ENCODE results near the gene TSEN34. TPM values are rescaled to one million over a fixed set of nuclear protein-coding genes. Genes with fewer than 3 reads are reported as not detected.

The TSEN34 gene
- total RNA-seq, 2 experiments from 2014 or later: 8.4 to 8.6 TPM

- Mint-ChIP-seq H3K36me3 (ENCODE audit: low read depth) (no peaks in the 10 kb centered on the region), H3K4me1 (ENCODE audit: low read depth) (no peaks in the 10 kb centered on the region), H3K27me3 (no peaks in the 10 kb centered on the region), H3K9me3 (no peaks in the 10 kb centered on the region), H3K27ac (no peak within 1 kb of the TSS), H3K4me3 (no peak within 1 kb of the TSS)
- Histone ChIP-seq H3K9me3 (ENCODE audit: control insufficient read depth in 1 of 2, insufficient read depth in 1 of 2, low read length in 2 of 2) (no peaks in the 10 kb centered on the region), H3K4me3 (ENCODE audit: low read length) (no peak within 1 kb of the TSS), H3K36me3 (ENCODE audit: insufficient read depth, low read length) (peaks cover 3% of the 10 kb centered on the region), H3K4me1 (ENCODE audit: insufficient read depth, low read length) (peaks cover 19% of the 10 kb centered on the region), H3K27ac (ENCODE audit: low read depth in 1 of 2, low read length in 2 of 2) (no peak within 1 kb of the TSS), H3K27me3 (ENCODE audit: control insufficient read depth in 1 of 2, insufficient read depth in 2 of 2, low read length in 2 of 2) (no peaks in the 10 kb centered on the region)
- ChIA-PET POLR2A (interaction anchor here (0.6 to 2.3 kb wide), 3 partner anchors 18 to 36 kb away, joined by 3 to 8 read pairs (median 3); partner anchors contain the start of genes CNOT3 and TSEN34), CTCF (interaction anchor here (1.1 kb wide), 1 partner anchor 14 kb away, joined by 4 read pairs; no protein-coding TSS in a partner anchor)
- ATAC-seq (ENCODE audit: poor library complexity) (no peak), DNase-seq (peak in 2 of 14 experiments; percentile 25 to 46)
- intact Hi-C loops (cut with DNase I, micrococcal nuclease): no loop called here
- TF ChIP-seq, protein P1, sequence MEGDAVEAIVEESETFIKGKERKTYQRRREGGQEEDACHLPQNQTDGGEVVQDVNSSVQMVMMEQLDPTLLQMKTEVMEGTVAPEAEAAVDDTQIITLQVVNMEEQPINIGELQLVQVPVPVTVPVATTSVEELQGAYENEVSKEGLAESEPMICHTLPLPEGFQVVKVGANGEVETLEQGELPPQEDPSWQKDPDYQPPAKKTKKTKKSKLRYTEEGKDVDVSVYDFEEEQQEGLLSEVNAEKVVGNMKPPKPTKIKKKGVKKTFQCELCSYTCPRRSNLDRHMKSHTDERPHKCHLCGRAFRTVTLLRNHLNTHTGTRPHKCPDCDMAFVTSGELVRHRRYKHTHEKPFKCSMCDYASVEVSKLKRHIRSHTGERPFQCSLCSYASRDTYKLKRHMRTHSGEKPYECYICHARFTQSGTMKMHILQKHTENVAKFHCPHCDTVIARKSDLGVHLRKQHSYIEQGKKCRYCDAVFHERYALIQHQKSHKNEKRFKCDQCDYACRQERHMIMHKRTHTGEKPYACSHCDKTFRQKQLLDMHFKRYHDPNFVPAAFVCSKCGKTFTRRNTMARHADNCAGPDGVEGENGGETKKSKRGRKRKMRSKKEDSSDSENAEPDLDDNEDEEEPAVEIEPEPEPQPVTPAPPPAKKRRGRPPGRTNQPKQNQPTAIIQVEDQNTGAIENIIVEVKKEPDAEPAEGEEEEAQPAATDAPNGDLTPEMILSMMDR (IDR thresholded peaks at IDR 0.05): no peak
Observed at GRCh38 chr19:54172471-54173358, 18.4 kb upstream of the TSEN34 start, which contains the start of gene TMC4. Gene TMC4, minus strand, starts transcription at chr19:54173160. Its CDS starts 43 bp downstream, at chr19:54173117.

DNA sequence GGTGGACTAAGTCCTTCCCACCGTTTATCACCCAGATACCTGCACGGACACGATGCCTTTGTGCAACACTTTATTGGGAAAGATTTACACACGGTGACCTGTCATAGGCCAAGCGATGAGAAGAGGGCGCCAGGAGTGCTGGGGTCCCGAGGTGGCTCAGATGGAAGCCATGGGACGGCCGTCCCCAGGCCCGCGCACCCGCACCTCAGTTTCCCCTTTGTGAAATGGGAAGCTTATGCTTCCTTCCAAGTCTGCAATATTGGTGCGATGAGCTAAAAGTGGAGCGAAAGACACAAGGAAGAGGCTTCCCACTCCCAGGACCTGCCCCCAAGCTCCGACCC is 17.8 kb upstream of the TSEN34 start:
- no peaks in the 10 kb centered on the region for H3K9me3 Mint-ChIP-seq
- no peaks in the 10 kb centered on the region for H3K27me3 Mint-ChIP-seq
- ChIA-PET CTCF (interaction anchor here (1.1 kb wide), 1 partner anchor 13 kb away, joined by 4 read pairs; no protein-coding TSS in a partner anchor), POLR2A (interaction anchor here (0.6 to 2.3 kb wide), 3 partner anchors 18 to 36 kb away, joined by 3 to 8 read pairs (median 3); partner anchors contain the start of genes CNOT3 and TSEN34)
- no peak overlapping the region for H3K27ac Mint-ChIP-seq
- TF ChIP-seq, protein P1 (IDR thresholded peaks at IDR 0.05): no peak
- H3K27me3 ChIP-seq (ENCODE audit: control insufficient read depth in 1 of 2, insufficient read depth in 2 of 2, low read length in 2 of 2): no peaks in the 10 kb centered on the region
- DNase-seq (no peak), ATAC-seq (ENCODE audit: poor library complexity) (no peak)
- peaks cover 3% of the 10 kb centered on the region for H3K36me3 Mint-ChIP-seq (ENCODE audit: low read depth)
- no peak overlapping the region for H3K27ac ChIP-seq (ENCODE audit: low read depth in 1 of 2, low read length in 2 of 2)
- H3K4me3 Mint-ChIP-seq: no peak overlapping the region
- H3K36me3 ChIP-seq (ENCODE audit: insufficient read depth, low read length): peaks cover 3% of the 10 kb centered on the region
- H3K4me3 ChIP-seq (ENCODE audit: low read length): no peak overlapping the region
- no peaks in the 10 kb centered on the region for H3K9me3 ChIP-seq (ENCODE audit: control insufficient read depth in 1 of 2, insufficient read depth in 1 of 2, low read length in 2 of 2)
- H3K4me1 ChIP-seq (ENCODE audit: insufficient read depth, low read length): peaks cover 16% of the 10 kb centered on the region
- no peaks in the 10 kb centered on the region for H3K4me1 Mint-ChIP-seq (ENCODE audit: low read depth)
- intact Hi-C loops (cut with DNase I, micrococcal nuclease): no loop called here

DNA sequence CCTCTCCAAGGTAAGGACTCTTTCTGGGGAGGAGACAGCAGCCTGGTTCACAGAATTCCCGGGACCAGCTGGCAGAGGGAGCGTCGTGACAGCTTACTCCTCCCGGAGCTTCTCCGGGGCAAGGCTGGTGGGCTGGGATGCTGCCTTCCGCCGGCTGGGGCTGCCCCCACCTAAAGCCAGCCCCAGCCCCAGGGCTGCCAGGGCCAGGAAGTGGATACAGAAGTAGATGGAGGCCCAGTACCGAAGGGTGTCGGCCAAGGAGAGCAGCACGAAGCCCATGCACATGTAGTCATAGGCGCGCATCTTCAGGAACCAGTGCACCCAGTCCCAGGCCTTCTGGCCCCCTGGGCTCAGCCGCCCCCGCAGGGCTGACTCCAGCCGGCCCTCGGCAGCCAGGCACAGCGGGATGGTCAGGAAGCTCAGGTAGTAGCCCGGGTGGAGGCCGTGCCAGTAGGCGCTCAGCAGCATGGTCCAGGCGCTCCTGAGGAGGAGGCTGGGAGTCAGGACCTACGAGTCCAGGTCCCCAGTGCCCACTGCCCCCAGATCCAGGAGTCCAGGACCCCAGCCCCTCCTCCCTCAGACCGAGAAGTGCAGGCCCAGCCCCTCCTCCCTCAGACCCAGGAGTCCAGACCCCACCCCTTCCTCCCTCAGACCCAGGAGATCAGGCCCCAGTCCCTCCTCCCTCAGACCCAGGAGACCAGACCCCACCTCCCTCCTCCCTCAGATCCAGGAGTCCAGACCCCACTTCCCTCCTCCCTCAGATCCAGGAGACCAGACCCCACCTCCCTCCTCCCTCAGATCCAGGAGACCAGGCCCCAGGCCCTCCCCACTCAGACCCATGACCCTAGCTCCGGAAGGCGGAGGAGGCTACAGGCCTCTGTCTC is 16.9 kb upstream of the TSEN34 start:
- DNase-seq: peak in 1 of 14 experiments; percentile 22

More for the DNA sequence above, 16.9 kb upstream of the TSEN34 start:
- Mint-ChIP-seq H3K9me3 (no peaks in the 10 kb centered on the region), H3K4me1 (ENCODE audit: low read depth) (no peaks in the 10 kb centered on the region), H3K36me3 (ENCODE audit: low read depth) (peaks cover 10% of the 10 kb centered on the region), H3K27me3 (no peaks in the 10 kb centered on the region), H3K27ac (no peak overlapping the region), H3K4me3 (no peak overlapping the region)
- Histone ChIP-seq H3K9me3 (ENCODE audit: control insufficient read depth in 1 of 2, insufficient read depth in 1 of 2, low read length in 2 of 2) (no peaks in the 10 kb centered on the region), H3K27me3 (ENCODE audit: control insufficient read depth in 1 of 2, insufficient read depth in 2 of 2, low read length in 2 of 2) (no peaks in the 10 kb centered on the region), H3K4me1 (ENCODE audit: insufficient read depth, low read length) (peaks cover 12% of the 10 kb centered on the region), H3K27ac (ENCODE audit: low read depth in 1 of 2, low read length in 2 of 2) (no peak overlapping the region), H3K36me3 (ENCODE audit: insufficient read depth, low read length) (peaks cover 3% of the 10 kb centered on the region), H3K4me3 (ENCODE audit: low read length) (no peak overlapping the region)
- CTCF ChIA-PET: interaction anchor here (1.1 kb wide), 1 partner anchor 12 kb away, joined by 4 read pairs; no protein-coding TSS in a partner anchor
- intact Hi-C loops (cut with DNase I, micrococcal nuclease): no loop called here
- no peak for ATAC-seq (ENCODE audit: poor library complexity)
- TF ChIP-seq, protein P1 (IDR thresholded peaks at IDR 0.05): no peak
- POLR2A ChIA-PET: interaction anchor here (0.7 to 2.3 kb wide), 3 partner anchors 15 to 37 kb away, joined by 3 to 8 read pairs (median 3); partner anchors contain the start of genes CNOT3, MBOAT7 and TSEN34

All from CD4-positive, alpha-beta T cell (primary cell).